WTC11 (cell line): ENCODE data around the gene ASIC2. TPM values are rescaled to one million over a fixed set of nuclear protein-coding genes. Genes with fewer than 3 reads are reported as not detected.

Experiments
- ATAC-seq: fragments of 200-7000 bp; cut with Tn5 transposase; 2 replicates; pipeline ENCODE4 v1.10.0; 2021; ENCODE audit warnings: mild to moderate bottlenecking, moderate library complexity
- CTCF ChIA-PET: fragments of 300-600 bp; sonication (Branson Sonifier 250); formaldehyde crosslinking; loops from one replicate; lab custom pipeline; 2021; ENCODE audit warnings: antibody characterized with exemption; lab: Charles Lee
- POLR2A ChIA-PET: fragments of 350-600 bp; sonication (Branson Sonifier 250); formaldehyde crosslinking; loops from one replicate; lab custom pipeline; 2021; ENCODE audit warnings: antibody characterized with exemption; lab: Charles Lee
- DNase-seq: peaks from one replicate; pipeline ENCODE4 v3.0.0; 2021; ENCODE audit warnings: low spot score
- H3K27ac Mint-ChIP-seq: 2 replicates; pipeline ENCODE4 v1.8.0; 2021; ENCODE audit warnings: mixed read lengths
- H3K27me3 Mint-ChIP-seq: 2 replicates; pipeline ENCODE4 v1.8.0; 2021; ENCODE audit warnings: low read depth, mild to moderate bottlenecking, moderate library complexity, mixed read lengths
- H3K36me3 Mint-ChIP-seq: 2 replicates; pipeline ENCODE4 v1.8.0; 2021; ENCODE audit warnings: mixed read lengths
- H3K4me1 Mint-ChIP-seq: 2 replicates; pipeline ENCODE4 v1.8.0; 2022; ENCODE audit warnings: mixed read lengths
- H3K4me3 Mint-ChIP-seq: 2 replicates; pipeline ENCODE4 v1.8.0; 2021; ENCODE audit warnings: mild to moderate bottlenecking, moderate library complexity, mixed read lengths
- H3K9me3 Mint-ChIP-seq: 2 replicates; pipeline ENCODE4 v1.8.0; 2021; ENCODE audit warnings: mixed read lengths
- AFF4 ChIP-seq: sonication (generic); formaldehyde crosslinking; IDR thresholded peaks from 2 replicates; pipeline ENCODE4 v1.8.1; 2023; ENCODE audit warnings: mild to moderate bottlenecking, missing genetic modification reagents, borderline replicate concordance
- CBFB ChIP-seq: sonication (generic); formaldehyde crosslinking; IDR thresholded peaks from 2 replicates; pipeline ENCODE4 v1.8.1; 2022; ENCODE audit warnings: mild to moderate bottlenecking, low read depth, missing genetic modification reagents
- CREM ChIP-seq: sonication (generic); formaldehyde crosslinking; IDR thresholded peaks from 2 replicates; pipeline ENCODE4 v1.8.1; 2022; ENCODE audit warnings: mild to moderate bottlenecking, missing genetic modification reagents, moderate library complexity
- CTCF ChIP-seq: fragments of 200-600 bp; IDR thresholded peaks from 2 replicates; pipeline ENCODE4 v1.8.0; 2022; ENCODE audit warnings: antibody characterized with exemption
- ELF4 ChIP-seq: sonication (generic); formaldehyde crosslinking; IDR thresholded peaks from 2 replicates; pipeline ENCODE4 v1.8.1; 2022; ENCODE audit warnings: low read depth, mild to moderate bottlenecking, moderate library complexity, missing genetic modification reagents
- GABPB1 ChIP-seq: sonication (generic); formaldehyde crosslinking; IDR thresholded peaks from 2 replicates; pipeline ENCODE4 v1.8.1; 2023; ENCODE audit warnings: mild to moderate bottlenecking, missing genetic modification reagents
- GRHL2 ChIP-seq: fragments of 250-450 bp; sonication (Bioruptor Pico); IDR thresholded peaks from 2 replicates; pipeline ENCODE4 v1.8.0; 2022; ENCODE audit warnings: mild to moderate bottlenecking, moderate library complexity; ENCODE audit not compliant: insufficient replicate concordance, severe bottlenecking
- MXD4 ChIP-seq: fragments of 250-450 bp; sonication (Bioruptor Pico); IDR thresholded peaks from 2 replicates; pipeline ENCODE4 v1.8.0; 2021; ENCODE audit warnings: mild to moderate bottlenecking, moderate library complexity, borderline replicate concordance
- MYBL2 ChIP-seq: sonication (generic); formaldehyde crosslinking; IDR thresholded peaks from 2 replicates; pipeline ENCODE4 v1.8.1; 2023; ENCODE audit warnings: mild to moderate bottlenecking, moderate library complexity, missing genetic modification reagents
- NFYB ChIP-seq: sonication (generic); formaldehyde crosslinking; conservative IDR thresholded peaks from 2 replicates; pipeline ENCODE4 v1.8.0; 2022; ENCODE audit warnings: low read depth, missing genetic modification reagents
- NR2C2 ChIP-seq: sonication (generic); formaldehyde crosslinking; IDR thresholded peaks from 2 replicates; pipeline ENCODE4 v1.8.0; 2022; ENCODE audit warnings: mild to moderate bottlenecking, missing genetic modification reagents
- NR3C1 ChIP-seq: sonication (generic); formaldehyde crosslinking; conservative IDR thresholded peaks from 2 replicates; pipeline ENCODE4 v1.8.1; 2023; ENCODE audit warnings: low read depth, mild to moderate bottlenecking, missing genetic modification reagents
- RORB ChIP-seq: fragments of 250-450 bp; sonication (Bioruptor Pico); IDR thresholded peaks from 2 replicates; pipeline ENCODE4 v1.9.0; 2021; ENCODE audit warnings: mild to moderate bottlenecking
- SMAD4 ChIP-seq: sonication (generic); formaldehyde crosslinking; IDR thresholded peaks from 2 replicates; pipeline ENCODE4 v1.8.0; 2022; ENCODE audit warnings: mild to moderate bottlenecking, missing genetic modification reagents
- TEAD4 ChIP-seq: sonication (generic); formaldehyde crosslinking; IDR thresholded peaks from 2 replicates; pipeline ENCODE4 v1.8.0; 2022; ENCODE audit warnings: mild to moderate bottlenecking, missing genetic modification reagents
- USF1 ChIP-seq: sonication (generic); formaldehyde crosslinking; IDR thresholded peaks from 2 replicates; pipeline ENCODE4 v1.8.0; 2022; ENCODE audit warnings: mild to moderate bottlenecking, missing genetic modification reagents
- ZBTB21 ChIP-seq: sonication (generic); formaldehyde crosslinking; IDR thresholded peaks from 2 replicates; pipeline ENCODE4 v1.8.1; 2023; ENCODE audit warnings: mild to moderate bottlenecking, missing genetic modification reagents, borderline replicate concordance
- ZNF121 ChIP-seq: sonication (generic); formaldehyde crosslinking; IDR thresholded peaks from 2 replicates; pipeline ENCODE4 v1.8.0; 2023; ENCODE audit warnings: missing genetic modification reagents
- ZNF263 ChIP-seq: sonication (generic); formaldehyde crosslinking; IDR thresholded peaks from 2 replicates; pipeline ENCODE4 v1.8.1; 2022; ENCODE audit warnings: low read depth, mild to moderate bottlenecking, moderate library complexity, missing genetic modification reagents
- ZNF396 ChIP-seq: fragments of 250-450 bp; sonication (Bioruptor Pico); IDR thresholded peaks from 2 replicates; pipeline ENCODE4 v1.8.0; 2021; ENCODE audit warnings: mild to moderate bottlenecking, moderate library complexity, borderline replicate concordance
- ZNF416 ChIP-seq: fragments of 250-450 bp; sonication (Bioruptor Pico); IDR thresholded peaks from 2 replicates; pipeline ENCODE4 v1.9.0; 2021; ENCODE audit warnings: mild to moderate bottlenecking, inconsistent platforms
- ZNF423 ChIP-seq: fragments of 250-450 bp; sonication (Bioruptor Pico); IDR thresholded peaks from 2 replicates; pipeline ENCODE4 v2.1.2; 2022; ENCODE audit warnings: mild to moderate bottlenecking, moderate library complexity
- total RNA-seq: library from RNA; stranded (reverse); gene quantifications from 3 replicates; pipeline ENCODE4 v1.2.3, GENCODE V29; 2021
- TF ChIP-seq, protein P1 (sequence below): fragments of 250-450 bp; sonication (Bioruptor Pico); IDR thresholded peaks from 2 replicates; pipeline ENCODE4 v1.9.0; 2021; ENCODE audit warnings: mild to moderate bottlenecking
- TF ChIP-seq, protein P2 (sequence below): sonication (generic); formaldehyde crosslinking; IDR thresholded peaks from 2 replicates; pipeline ENCODE4 v1.8.0; 2022; ENCODE audit warnings: mild to moderate bottlenecking, missing genetic modification reagents
- TF ChIP-seq, protein P3 (sequence below): sonication (generic); formaldehyde crosslinking; IDR thresholded peaks from 2 replicates; pipeline ENCODE4 v1.8.1; 2023; ENCODE audit warnings: mild to moderate bottlenecking, missing genetic modification reagents
- TF ChIP-seq, protein P4 (sequence below): sonication (generic); formaldehyde crosslinking; IDR thresholded peaks from 2 replicates; pipeline ENCODE4 v1.8.1; 2023; ENCODE audit warnings: mild to moderate bottlenecking, missing genetic modification reagents, moderate library complexity

Gene ASIC2
- total RNA-seq, 1 experiment from 2014 or later = 2.7 TPM

GRCh38 chr17:33120103-33120502 is 173.0 kb downstream of the ASIC2 start (continued):
- TF ChIP-seq NFYB (CRISPR knock-in tag) (no peak), TEAD4 (CRISPR knock-in tag) (no peak), GRHL2 (no peak), SMAD4 (no peak), CREM (CRISPR knock-in tag) (no peak), ZBTB21 (CRISPR knock-in tag) (no peak), NR2C2 (CRISPR knock-in tag) (no peak), RORB (CRISPR knock-in tag) (no peak), CTCF (no peak)
- TF ChIP-seq, protein P1, sequence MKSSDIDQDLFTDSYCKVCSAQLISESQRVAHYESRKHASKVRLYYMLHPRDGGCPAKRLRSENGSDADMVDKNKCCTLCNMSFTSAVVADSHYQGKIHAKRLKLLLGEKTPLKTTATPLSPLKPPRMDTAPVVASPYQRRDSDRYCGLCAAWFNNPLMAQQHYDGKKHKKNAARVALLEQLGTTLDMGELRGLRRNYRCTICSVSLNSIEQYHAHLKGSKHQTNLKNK (CRISPR knock-in tag) = no peak
- TF ChIP-seq, protein P2, sequence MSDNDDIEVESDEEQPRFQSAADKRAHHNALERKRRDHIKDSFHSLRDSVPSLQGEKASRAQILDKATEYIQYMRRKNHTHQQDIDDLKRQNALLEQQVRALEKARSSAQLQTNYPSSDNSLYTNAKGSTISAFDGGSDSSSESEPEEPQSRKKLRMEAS (CRISPR knock-in tag) = no peak

DNA sequence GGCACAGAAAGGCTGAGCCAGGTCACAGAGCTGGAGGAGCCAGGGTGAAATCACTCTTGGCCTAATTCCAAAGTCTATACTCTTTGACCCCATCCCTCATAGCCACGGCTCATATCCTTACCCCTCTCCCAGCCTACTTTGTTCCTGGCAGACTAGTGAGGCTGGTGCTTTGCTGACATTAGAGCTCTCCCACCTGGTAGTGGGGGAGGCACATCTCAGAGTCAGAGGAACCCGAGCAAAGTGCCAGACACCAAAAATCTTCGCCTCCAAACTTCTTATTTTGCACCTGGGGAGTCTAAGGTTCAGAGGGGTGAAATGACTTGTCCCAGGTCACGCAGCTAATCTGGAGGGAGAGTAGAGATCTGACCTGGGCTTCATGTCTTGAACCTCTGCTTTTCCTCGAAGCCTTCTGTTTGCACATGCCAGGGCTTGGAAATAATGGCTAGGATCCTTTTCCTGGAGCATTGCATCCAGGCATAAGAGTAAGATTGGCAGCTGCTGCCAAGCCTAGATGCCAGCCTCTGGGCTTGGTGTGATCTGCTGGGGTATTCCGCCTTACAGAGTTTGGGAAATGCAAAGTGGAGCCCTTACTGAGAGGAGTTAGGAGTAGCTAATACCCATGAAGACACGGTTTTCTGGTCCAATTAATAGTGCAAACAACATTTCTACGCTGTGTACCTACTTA is 174.6 kb downstream of the ASIC2 start:
- Mint-ChIP-seq H3K9me3 (no peaks in the 10 kb centered on the region), H3K4me3 (no peak overlapping the region), H3K36me3 (no peaks in the 10 kb centered on the region), H3K27ac (no peak overlapping the region), H3K4me1 (peaks cover 8% of the 10 kb centered on the region), H3K27me3 (peaks cover 5% of the 10 kb centered on the region; the same call in 1 of the 2 replicates)
- ATAC-seq = no peak
- TF ChIP-seq MYBL2 (no peak), MXD4 (no peak), ZNF396 (CRISPR knock-in tag) (no peak), CBFB (no peak), ELF4 (CRISPR knock-in tag) (no peak), ZNF263 (CRISPR knock-in tag) (no peak)
- TF ChIP-seq, protein P3, sequence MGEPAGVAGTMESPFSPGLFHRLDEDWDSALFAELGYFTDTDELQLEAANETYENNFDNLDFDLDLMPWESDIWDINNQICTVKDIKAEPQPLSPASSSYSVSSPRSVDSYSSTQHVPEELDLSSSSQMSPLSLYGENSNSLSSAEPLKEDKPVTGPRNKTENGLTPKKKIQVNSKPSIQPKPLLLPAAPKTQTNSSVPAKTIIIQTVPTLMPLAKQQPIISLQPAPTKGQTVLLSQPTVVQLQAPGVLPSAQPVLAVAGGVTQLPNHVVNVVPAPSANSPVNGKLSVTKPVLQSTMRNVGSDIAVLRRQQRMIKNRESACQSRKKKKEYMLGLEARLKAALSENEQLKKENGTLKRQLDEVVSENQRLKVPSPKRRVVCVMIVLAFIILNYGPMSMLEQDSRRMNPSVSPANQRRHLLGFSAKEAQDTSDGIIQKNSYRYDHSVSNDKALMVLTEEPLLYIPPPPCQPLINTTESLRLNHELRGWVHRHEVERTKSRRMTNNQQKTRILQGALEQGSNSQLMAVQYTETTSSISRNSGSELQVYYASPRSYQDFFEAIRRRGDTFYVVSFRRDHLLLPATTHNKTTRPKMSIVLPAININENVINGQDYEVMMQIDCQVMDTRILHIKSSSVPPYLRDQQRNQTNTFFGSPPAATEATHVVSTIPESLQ (CRISPR knock-in tag) = no peak
- DNase-seq = no peak
- ChIA-PET CTCF (no interaction called here), POLR2A (no interaction called here)

DNA sequence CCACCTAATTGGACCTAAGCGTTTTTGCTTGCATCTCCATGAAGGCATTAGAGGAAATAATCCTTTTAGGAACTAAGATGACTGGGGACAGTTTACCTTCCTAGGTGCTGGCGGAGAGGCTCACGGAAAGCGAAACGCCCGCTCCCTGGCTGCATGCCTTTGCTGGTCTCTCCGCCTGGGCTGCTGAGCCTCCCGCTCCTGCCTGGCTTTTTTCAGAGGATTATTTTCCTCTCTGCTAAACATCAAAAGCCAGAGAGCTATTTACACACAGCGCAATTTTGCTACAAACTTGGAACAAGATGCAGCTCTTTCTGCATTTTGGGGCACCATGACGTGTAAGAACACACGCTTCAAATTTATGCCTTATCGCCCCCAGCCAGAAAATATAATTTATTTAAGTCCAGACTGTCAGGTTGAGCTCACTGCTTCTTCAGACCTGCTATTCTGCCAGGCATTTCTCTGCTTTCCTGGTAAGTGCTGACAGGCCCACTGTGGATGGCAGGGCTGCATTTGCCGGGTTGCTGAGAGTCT is 177.0 kb downstream of the ASIC2 start:
- ATAC-seq (no peak), DNase-seq (no peak)
- no peak overlapping the region for H3K4me3 Mint-ChIP-seq
- ChIA-PET CTCF (interaction anchor here (0.7 to 1.4 kb wide), 2 partner anchors 66 to 77 kb away, joined by 3 read pairs; no protein-coding TSS in a partner anchor), POLR2A (no interaction called here)
- peaks cover 8% of the 10 kb centered on the region for H3K4me1 Mint-ChIP-seq
- H3K36me3 Mint-ChIP-seq = no peaks in the 10 kb centered on the region
- no peak overlapping the region for H3K27ac Mint-ChIP-seq
- peaks cover 2% of the 10 kb centered on the region for H3K9me3 Mint-ChIP-seq
- H3K27me3 Mint-ChIP-seq = no peaks in the 10 kb centered on the region; the same call in 1 of the 2 replicates
- TF ChIP-seq GABPB1 (CRISPR knock-in tag) (no peak), ZNF121 (CRISPR knock-in tag) (no peak), NFYB (CRISPR knock-in tag) (no peak), AFF4 (CRISPR knock-in tag) (no peak), USF1 (CRISPR knock-in tag) (no peak), MYBL2 (no peak), NR3C1 (CRISPR knock-in tag) (no peak), ZNF423 (CRISPR knock-in tag) (no peak), ZNF416 (no peak)
- TF ChIP-seq, protein P4, sequence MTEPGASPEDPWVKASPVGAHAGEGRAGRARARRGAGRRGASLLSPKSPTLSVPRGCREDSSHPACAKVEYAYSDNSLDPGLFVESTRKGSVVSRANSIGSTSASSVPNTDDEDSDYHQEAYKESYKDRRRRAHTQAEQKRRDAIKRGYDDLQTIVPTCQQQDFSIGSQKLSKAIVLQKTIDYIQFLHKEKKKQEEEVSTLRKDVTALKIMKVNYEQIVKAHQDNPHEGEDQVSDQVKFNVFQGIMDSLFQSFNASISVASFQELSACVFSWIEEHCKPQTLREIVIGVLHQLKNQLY (CRISPR knock-in tag) = no peak
